ENCODE results near the gene ACTA2.

ACTA2 gene

GRCh38 chr10:88901984-88902789, 50.4 kb downstream of the ACTA2 start:
- Histone ChIP-seq H3K27ac (peak overlapping the region in 5 of 21 experiments; percentile 11 to 70 (median 27)), H3K4me3 (no peak overlapping the region)

DNA sequence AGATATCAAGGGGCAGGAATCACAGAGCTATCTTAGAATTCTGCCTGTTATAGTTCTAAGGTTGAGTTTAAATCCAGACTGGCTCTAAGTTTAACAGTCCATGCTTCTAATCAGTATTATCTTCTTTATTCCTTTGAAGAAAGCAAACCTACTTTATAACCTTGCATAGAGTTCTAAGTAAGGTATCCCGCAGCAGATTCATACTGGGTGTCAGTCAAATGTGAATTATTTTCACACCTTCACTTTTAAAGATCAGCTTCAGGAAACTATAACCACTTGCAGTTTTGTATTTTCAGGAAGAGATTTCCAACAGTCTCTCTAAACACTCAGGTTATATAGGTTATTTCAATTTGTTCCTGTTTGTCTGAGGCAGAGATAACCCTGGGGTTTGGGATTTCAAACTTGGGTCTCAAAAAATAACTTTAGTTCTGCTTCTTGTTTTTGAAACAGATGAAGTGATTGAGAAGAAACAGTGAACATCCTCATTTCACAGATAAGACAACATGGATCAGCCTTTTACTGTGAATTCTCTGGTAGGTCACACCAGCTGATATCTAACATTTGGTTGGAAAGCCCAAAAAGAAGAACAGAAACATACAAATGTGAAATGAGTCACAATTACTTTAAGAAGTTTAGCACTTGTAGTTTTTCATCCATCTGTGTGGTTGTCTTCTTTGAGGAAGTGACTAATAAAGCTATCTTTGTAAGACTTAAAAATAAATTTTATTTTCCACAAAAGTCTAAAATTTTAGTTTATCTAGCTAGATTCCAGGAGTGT, 51.2 kb downstream of the ACTA2 start:
- peak overlapping the region in 7 of 21 experiments; percentile 11 to 70 (median 27) for H3K27ac ChIP-seq
- H3K4me3 ChIP-seq = no peak overlapping the region

GRCh38 chr10:88899886-88900285, 52.7 kb downstream of the ACTA2 start:
- H3K4me3 ChIP-seq = no peak overlapping the region
- peak overlapping the region in 1 of 21 experiments; percentile 70 for H3K27ac ChIP-seq

DNA sequence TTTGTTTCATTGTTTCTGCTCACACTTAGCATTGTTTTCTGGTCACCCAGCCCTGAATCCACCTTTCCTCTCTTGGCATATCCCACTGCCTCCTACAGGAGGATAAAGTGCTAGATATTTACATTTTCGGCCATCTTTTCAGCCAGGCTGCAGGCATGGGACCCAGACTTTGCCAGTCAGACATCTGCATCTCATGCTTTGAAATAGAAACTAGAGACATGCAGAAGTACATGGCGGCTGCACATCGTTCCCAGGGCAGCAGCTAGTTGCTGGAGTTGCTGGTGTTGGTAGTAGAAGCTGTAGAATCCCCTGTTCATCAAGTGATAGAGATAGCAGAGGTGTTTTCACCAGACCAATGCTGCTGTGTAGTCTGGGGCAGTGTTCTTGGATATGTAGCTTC, 53.8 kb downstream of the ACTA2 start:
- Histone ChIP-seq H3K27ac (peak overlapping the region in 1 of 21 experiments; percentile 39), H3K4me3 (no peak overlapping the region)

- Histone ChIP-seq H3K27ac (peak overlapping the region in 13 of 21 experiments; percentile 9 to 66 (median 40)), H3K4me3 (no peak overlapping the region)
These were observed 55.3 kb downstream of the ACTA2 start for GRCh38 chr10:88896994-88897853.

- H3K27ac ChIP-seq = peak overlapping the region in 15 of 21 experiments; percentile 9 to 66 (median 42)
- H3K4me3 ChIP-seq = no peak overlapping the region
These were observed 56.1 kb downstream of the ACTA2 start for GRCh38 chr10:88896372-88896993.

- Histone ChIP-seq H3K4me3 (no peak overlapping the region), H3K27ac (no peak overlapping the region)
These were observed 57.3 kb downstream of the ACTA2 start for GRCh38 chr10:88895250-88895649.

GRCh38 chr10:88893611-88894010, 59.0 kb downstream of the ACTA2 start:
- H3K4me3 ChIP-seq = no peak overlapping the region
- peak overlapping the region in 2 of 21 experiments; percentile 2 to 43 for H3K27ac ChIP-seq

GRCh38 chr10:88892222-88892967, 60.2 kb downstream of the ACTA2 start:
- no peak overlapping the region for H3K27ac ChIP-seq
- H3K4me3 ChIP-seq = no peak overlapping the region

DNA sequence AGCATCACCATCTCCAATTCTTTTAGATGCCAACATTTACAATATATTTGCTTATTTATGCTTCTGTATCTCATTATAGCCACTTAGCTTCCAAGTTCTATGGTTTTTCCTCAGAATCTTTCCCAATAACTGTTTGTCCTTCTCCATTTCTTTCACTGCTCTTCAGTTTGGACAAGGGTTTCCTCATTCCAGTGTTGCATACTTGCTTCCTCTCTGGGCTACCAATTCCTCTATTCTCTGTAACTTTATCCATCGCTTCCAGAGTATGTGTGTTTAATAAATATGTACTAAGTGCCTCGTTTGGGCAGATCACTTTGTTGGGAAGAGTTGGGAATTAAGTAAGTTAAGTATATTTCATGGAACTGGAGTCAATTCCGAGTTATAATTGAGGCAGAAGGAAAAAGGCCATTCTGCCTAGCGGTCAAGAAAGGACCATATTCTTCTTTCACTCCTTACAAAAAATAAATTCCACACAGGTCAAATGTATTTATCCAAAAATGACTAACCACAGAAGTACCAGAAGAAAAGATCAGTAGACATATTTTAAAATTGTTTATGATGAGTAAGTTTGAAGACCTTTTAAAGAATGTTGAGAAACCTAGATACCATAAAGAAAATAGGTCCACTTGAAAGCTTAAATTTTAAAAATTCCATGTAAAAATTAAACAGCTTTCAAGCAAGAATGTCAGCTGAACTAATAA, 61.7 kb downstream of the ACTA2 start:
- Histone ChIP-seq H3K27ac (no peak overlapping the region), H3K4me3 (no peak overlapping the region)

- no peak overlapping the region for H3K27ac ChIP-seq
- no peak overlapping the region for H3K4me3 ChIP-seq
These were observed 62.8 kb downstream of the ACTA2 start for GRCh38 chr10:88889559-88890337.

DNA sequence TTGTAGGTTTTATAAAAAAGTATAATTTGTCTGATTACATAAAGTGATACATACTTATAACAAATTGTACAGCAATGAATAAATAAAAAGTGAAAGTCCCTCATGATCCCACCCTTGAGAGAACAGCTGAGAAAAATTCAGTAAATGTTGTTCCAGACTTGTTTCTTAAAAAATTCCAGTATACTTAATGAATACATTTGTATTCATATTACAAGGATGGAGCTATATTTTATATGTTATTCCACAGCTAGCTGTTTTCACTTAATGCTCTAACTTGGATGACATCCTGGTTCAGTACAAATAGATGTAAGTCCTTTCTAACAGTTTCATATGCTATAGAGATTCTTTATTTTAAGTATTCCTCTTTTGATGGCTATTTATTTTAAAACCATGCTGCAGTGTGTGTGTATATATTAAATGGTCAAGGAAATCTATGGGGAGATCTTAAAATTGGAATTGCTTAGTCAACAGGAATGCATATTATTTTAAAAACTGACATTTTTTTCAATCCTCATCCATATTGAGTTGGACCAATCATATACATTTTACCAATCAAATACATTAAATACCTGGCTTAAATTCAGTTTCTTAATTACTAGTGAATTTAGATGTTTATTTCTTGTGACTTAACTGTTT, 63.6 kb downstream of the ACTA2 start:
- Histone ChIP-seq H3K4me3 (no peak overlapping the region), H3K27ac (no peak overlapping the region)

DNA sequence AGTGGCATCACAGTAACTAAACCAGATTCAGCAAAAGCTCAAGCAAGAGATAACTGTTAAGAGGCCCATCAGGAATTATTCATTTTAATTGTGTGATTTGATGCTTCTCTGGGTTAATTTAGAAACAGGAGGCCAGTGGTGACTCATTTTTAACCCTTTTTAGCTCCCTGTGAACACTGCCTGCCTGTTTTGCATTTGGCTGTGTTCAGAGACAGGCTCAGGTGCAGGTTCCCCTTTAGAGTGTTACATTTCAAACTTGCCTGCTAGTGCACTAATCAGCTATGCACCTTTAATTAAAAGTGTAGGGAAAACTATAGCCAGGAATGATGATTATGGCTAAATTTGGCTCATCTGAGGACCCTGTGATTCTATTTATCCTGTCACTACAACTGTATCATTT, 66.0 kb downstream of the ACTA2 start:
- no peak overlapping the region for H3K4me3 ChIP-seq

More for the DNA sequence above, 66.0 kb downstream of the ACTA2 start:
- no peak overlapping the region for H3K27ac ChIP-seq

All from skin epidermis (tissue), 12 donors.